ENCODE data around the gene FAM25C. TPM values are rescaled to one million over a fixed set of nuclear protein-coding genes. Genes with fewer than 3 reads are reported as not detected.
"Not testable (repeated sequence)": the region's sequence is repeated elsewhere in the genome, so short reads cannot be mapped to it uniquely, and the experiment has no call there.

The FAM25C gene
- not detected in 3 replicates for total RNA-seq
- long read RNA-seq = 0 reads

- DNase-seq (ENCODE audit: low spot score); H3K4me1 Mint-ChIP-seq (ENCODE audit: low read depth); H3K27me3 Mint-ChIP-seq (ENCODE audit: low read depth); H3K4me3 Mint-ChIP-seq (ENCODE audit: unreplicated experiment); H3K36me3 Mint-ChIP-seq (ENCODE audit: low read depth); H3K27ac Mint-ChIP-seq (ENCODE audit: unreplicated experiment); H3K9me3 Mint-ChIP-seq (ENCODE audit: low read depth): not testable (repeated sequence)
These were observed at the start of gene FAM25C for GRCh38 chr10:47999691-48000090. Gene FAM25C (minus strand): TSS chr10:47999791. CDS start chr10:47999765, 26 bp downstream.

- not testable (repeated sequence) for H3K9me3 Mint-ChIP-seq (ENCODE audit: low read depth); H3K27me3 Mint-ChIP-seq (ENCODE audit: low read depth); H3K36me3 Mint-ChIP-seq (ENCODE audit: low read depth); H3K4me3 Mint-ChIP-seq (ENCODE audit: unreplicated experiment); H3K4me1 Mint-ChIP-seq (ENCODE audit: low read depth); DNase-seq (ENCODE audit: low spot score); H3K27ac Mint-ChIP-seq (ENCODE audit: unreplicated experiment)
These were observed 45.0 kb upstream of the FAM25C start for GRCh38 chr10:48044557-48044956.

GRCh38 chr10:48031390-48031789, 31.8 kb upstream of the FAM25C start:
- DNase-seq (ENCODE audit: low spot score); H3K27me3 Mint-ChIP-seq (ENCODE audit: low read depth); H3K4me3 Mint-ChIP-seq (ENCODE audit: unreplicated experiment); H3K27ac Mint-ChIP-seq (ENCODE audit: unreplicated experiment); H3K9me3 Mint-ChIP-seq (ENCODE audit: low read depth); H3K36me3 Mint-ChIP-seq (ENCODE audit: low read depth); H3K4me1 Mint-ChIP-seq (ENCODE audit: low read depth): not testable (repeated sequence)

DNA sequence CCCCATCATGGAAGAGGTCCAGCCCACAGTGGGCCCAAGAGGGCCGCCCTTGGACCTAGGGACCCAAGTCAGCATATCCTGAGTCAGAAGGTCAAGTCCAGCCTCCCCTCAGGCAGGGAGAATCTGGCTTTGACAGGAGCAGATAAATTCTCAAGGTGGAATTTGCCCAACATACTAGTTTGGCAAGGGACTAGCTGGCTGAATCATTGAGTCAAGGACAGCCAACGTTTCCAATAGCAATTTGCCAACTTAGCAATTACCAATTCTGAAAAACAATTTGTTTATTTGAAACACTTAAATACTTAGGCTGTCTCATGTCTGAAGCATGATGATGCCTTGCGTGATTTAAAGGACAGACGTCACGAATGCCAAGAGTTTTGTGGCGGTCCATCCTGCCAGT, 2.7 kb upstream of the FAM25C start:
- H3K4me3 Mint-ChIP-seq (ENCODE audit: unreplicated experiment); H3K4me1 Mint-ChIP-seq (ENCODE audit: low read depth): not testable (repeated sequence)

GRCh38 chr10:47994045-47994444, 5.5 kb downstream of the FAM25C start:
- H3K27me3 Mint-ChIP-seq (ENCODE audit: low read depth); DNase-seq (ENCODE audit: low spot score); H3K4me1 Mint-ChIP-seq (ENCODE audit: low read depth); H3K4me3 Mint-ChIP-seq (ENCODE audit: unreplicated experiment); H3K36me3 Mint-ChIP-seq (ENCODE audit: low read depth); H3K9me3 Mint-ChIP-seq (ENCODE audit: low read depth); H3K27ac Mint-ChIP-seq (ENCODE audit: unreplicated experiment): not testable (repeated sequence)

More for the DNA sequence above, 2.7 kb upstream of the FAM25C start:
- not testable (repeated sequence) for H3K27me3 Mint-ChIP-seq (ENCODE audit: low read depth); H3K27ac Mint-ChIP-seq (ENCODE audit: unreplicated experiment); H3K9me3 Mint-ChIP-seq (ENCODE audit: low read depth); H3K36me3 Mint-ChIP-seq (ENCODE audit: low read depth); DNase-seq (ENCODE audit: low spot score)

GRCh38 chr10:47992560-47992959, 7.0 kb downstream of the FAM25C start:
- not testable (repeated sequence) for H3K4me3 Mint-ChIP-seq (ENCODE audit: unreplicated experiment); H3K36me3 Mint-ChIP-seq (ENCODE audit: low read depth); H3K27ac Mint-ChIP-seq (ENCODE audit: unreplicated experiment); H3K9me3 Mint-ChIP-seq (ENCODE audit: low read depth); H3K4me1 Mint-ChIP-seq (ENCODE audit: low read depth); H3K27me3 Mint-ChIP-seq (ENCODE audit: low read depth); DNase-seq (ENCODE audit: low spot score)

- H3K27me3 Mint-ChIP-seq (ENCODE audit: low read depth); DNase-seq (ENCODE audit: low spot score); H3K27ac Mint-ChIP-seq (ENCODE audit: unreplicated experiment); H3K36me3 Mint-ChIP-seq (ENCODE audit: low read depth); H3K4me3 Mint-ChIP-seq (ENCODE audit: unreplicated experiment); H3K4me1 Mint-ChIP-seq (ENCODE audit: low read depth); H3K9me3 Mint-ChIP-seq (ENCODE audit: low read depth): not testable (repeated sequence)
These were observed 7.9 kb downstream of the FAM25C start for GRCh38 chr10:47991706-47992105.

DNA sequence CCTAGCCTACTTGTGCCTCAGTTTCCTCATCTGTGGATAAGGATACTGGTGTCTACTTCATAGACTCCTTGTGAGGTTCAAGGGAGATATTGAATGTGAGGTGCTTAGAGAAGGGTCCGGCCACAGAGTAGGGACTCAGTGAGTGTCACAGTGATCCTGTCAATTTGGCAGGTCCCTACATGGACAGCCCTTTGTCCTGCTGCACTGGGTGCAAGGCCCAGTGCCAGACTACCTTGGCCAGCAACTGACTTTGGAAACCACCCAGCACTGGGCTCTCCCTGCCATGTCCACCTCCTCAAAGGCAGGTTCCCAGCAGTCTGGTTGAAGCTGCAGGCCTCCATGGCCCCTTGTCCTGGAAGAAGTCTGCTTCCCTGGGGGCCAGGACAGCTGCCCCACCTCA, 9.5 kb downstream of the FAM25C start:
- not testable (repeated sequence) for H3K27ac Mint-ChIP-seq (ENCODE audit: unreplicated experiment); DNase-seq (ENCODE audit: low spot score); H3K9me3 Mint-ChIP-seq (ENCODE audit: low read depth); H3K4me3 Mint-ChIP-seq (ENCODE audit: unreplicated experiment); H3K27me3 Mint-ChIP-seq (ENCODE audit: low read depth); H3K36me3 Mint-ChIP-seq (ENCODE audit: low read depth)
- H3K4me1 Mint-ChIP-seq (ENCODE audit: low read depth) = peaks cover 10% of the 10 kb centered on the region

DNA sequence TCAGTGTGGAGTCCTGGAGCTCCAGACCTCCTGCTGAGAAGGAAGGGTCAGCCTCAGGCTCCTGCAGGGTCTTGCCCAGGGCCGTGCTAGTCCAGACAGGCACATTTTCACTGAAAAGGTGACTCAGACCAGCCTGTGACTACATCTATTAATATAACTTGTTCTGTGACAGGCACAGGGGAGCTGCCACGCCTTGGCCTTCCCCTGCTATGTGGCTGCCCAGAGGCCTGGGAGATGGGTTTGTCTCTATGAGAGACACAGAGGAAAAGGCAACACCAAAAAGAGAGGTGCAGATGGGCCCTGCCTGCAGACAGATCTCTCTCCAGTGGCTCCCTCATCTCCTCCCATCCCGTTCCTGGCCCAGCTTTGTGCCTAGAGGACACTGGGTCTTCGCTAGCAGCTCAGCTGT, 10.0 kb downstream of the FAM25C start:
- not testable (repeated sequence) for H3K27me3 Mint-ChIP-seq (ENCODE audit: low read depth); DNase-seq (ENCODE audit: low spot score); H3K4me3 Mint-ChIP-seq (ENCODE audit: unreplicated experiment); H3K27ac Mint-ChIP-seq (ENCODE audit: unreplicated experiment); H3K36me3 Mint-ChIP-seq (ENCODE audit: low read depth); H3K9me3 Mint-ChIP-seq (ENCODE audit: low read depth)
- H3K4me1 Mint-ChIP-seq (ENCODE audit: low read depth) = peaks cover 10% of the 10 kb centered on the region

DNA sequence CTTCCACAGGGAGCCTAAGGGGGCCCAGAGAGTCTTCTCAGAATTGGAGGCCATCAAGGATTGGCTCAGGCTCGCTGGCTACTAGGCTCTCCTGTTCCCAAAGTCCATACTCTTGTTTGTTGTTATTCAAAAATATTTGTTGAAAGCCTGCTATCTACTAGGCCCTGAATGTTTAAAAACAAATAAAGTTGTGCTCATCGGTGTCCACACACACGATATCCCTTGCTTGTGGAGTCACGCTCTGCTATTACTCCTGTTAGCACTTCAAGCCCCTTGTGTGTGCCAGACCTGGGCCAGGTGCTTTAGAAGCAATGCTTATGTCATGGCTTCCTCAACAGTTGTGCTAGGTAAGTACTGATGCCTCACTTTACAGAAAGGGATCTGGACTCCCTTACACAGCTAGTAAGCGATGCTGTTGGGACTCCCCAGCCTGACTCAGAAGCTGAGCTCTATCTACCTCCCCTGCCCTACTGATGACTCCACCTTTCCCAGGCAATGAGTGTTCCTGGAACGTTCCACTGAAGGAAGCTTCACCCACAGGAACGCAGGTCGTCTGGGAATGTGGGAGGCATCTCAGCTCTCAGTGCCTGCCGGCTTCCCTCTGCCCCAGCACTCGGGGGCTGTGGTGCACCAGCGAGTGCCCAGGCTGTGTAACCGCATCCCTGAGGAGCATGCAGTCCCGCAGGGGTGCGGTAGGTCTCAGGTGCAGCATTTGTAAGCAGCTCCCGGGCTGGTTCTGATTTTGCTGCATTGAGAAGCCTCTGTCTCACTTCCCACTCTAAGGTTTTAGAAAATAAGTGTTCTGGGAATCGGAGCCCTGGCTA, 10.7 kb downstream of the FAM25C start:
- not testable (repeated sequence) for H3K27me3 Mint-ChIP-seq (ENCODE audit: low read depth); H3K4me3 Mint-ChIP-seq (ENCODE audit: unreplicated experiment); H3K36me3 Mint-ChIP-seq (ENCODE audit: low read depth); H3K9me3 Mint-ChIP-seq (ENCODE audit: low read depth); DNase-seq (ENCODE audit: low spot score)
- H3K27ac Mint-ChIP-seq (ENCODE audit: unreplicated experiment) = peak overlapping the region; percentile 79
- peaks cover 10% of the 10 kb centered on the region for H3K4me1 Mint-ChIP-seq (ENCODE audit: low read depth)

DNA sequence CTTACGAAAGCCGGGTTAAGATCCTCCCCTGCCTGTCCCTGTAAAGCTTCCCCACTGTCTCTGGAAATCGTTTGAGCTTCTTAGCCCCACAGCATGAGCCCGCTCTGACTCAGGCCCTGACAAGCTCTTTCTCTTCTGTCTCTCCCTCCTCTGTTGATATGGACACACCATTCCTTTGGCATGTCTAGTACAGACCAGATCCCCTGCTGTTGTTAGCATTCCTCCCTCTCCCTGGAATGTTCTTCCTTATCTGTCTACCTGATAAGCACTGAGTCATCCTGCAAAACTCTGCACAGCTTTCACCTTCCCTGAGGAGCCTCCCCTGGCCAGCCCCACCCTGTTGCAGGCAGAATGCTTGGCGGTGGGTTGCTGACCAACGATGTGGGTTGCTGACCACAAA, 11.6 kb downstream of the FAM25C start:
- not testable (repeated sequence) for H3K27me3 Mint-ChIP-seq (ENCODE audit: low read depth); H3K36me3 Mint-ChIP-seq (ENCODE audit: low read depth); H3K27ac Mint-ChIP-seq (ENCODE audit: unreplicated experiment); H3K4me3 Mint-ChIP-seq (ENCODE audit: unreplicated experiment); DNase-seq (ENCODE audit: low spot score); H3K9me3 Mint-ChIP-seq (ENCODE audit: low read depth)
- H3K4me1 Mint-ChIP-seq (ENCODE audit: low read depth) = peaks cover 10% of the 10 kb centered on the region
